DMS53 (cell line): Measurements from ENCODE around the gene UTY.

Source experiments
- DNase-seq: peaks from one replicate; lab custom pipeline; 2025; lab: John Stamatoyannopoulos, UW

The UTY gene

GRCh38 chrY:13479828-13480227, at the start of gene UTY:
Gene UTY (minus strand): TSS chrY:13480033. CDS start chrY:13479665, 368 bp downstream.
- no peak for DNase-seq

- DNase-seq: no peak
Observed at GRCh38 chrY:13520474-13520873, 40.6 kb upstream of the UTY start.

DNA sequence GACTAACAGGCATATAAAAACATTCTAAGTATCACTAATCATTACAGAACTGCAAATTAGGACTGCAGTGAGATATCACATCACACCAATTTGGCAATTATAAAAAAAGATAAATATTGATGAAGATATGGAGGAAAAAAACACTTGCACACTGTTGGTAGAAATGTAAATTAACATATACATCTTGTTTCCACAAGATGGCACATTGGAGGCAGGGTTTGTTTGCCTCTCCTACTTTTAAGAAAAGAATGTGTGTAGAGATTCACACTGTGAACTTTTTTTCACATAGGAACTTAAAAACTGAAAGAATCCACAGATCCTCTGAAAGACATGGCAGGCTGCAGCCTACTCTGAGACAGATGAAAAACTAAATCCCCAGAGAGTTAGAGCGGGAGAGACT, 21.4 kb upstream of the UTY start:
- DNase-seq: no peak

GRCh38 chrY:13493737-13494136, 13.9 kb upstream of the UTY start:
- no peak for DNase-seq

- no peak for DNase-seq
Observed at GRCh38 chrY:13492408-13492807, 12.6 kb upstream of the UTY start.

DNA sequence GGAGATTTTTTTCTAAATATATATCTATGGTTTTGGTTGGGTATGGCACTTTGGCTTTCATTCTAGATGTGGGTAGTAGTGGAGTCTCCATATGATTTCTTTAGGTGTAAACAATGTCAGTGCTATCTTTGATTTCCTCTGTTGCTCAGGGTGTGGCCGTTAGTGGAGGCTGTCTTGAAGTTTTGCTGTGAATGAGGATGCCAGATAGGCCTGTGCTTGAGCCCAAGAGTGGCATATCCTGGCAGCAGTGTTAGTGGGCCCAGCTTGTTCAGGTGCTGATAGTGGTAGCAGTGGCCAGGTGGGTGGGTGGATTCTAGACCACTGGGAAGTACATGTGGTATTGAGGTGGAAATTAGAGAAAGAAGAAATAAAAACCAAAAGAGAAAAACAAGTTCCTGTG, 8.9 kb upstream of the UTY start:
- no peak for DNase-seq

- no peak for DNase-seq
Observed at GRCh38 chrY:13479121-13479711, 617 bp downstream of the UTY start.

- DNase-seq: no peak
Observed at GRCh38 chrY:13478126-13478785, 1.6 kb downstream of the UTY start.

DNA sequence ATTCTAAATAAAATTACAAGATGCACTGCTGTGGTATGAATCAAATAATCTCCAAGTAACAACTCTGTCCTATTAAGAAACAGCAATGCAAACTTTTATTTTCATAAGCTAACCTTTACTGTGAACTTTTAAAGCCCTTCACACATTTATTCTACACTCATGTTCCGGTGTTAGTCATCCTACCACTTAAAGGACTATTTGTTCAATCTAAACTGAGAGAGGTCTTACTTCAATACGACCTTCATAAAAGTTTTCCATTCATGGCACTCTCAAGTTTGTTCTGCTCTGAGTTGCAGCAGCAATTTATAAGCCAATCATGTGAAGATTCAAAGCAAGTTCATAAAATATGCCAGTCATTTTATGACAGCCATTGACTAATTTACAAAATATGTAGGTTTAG, 4.8 kb downstream of the UTY start:
- no peak for DNase-seq

DNA sequence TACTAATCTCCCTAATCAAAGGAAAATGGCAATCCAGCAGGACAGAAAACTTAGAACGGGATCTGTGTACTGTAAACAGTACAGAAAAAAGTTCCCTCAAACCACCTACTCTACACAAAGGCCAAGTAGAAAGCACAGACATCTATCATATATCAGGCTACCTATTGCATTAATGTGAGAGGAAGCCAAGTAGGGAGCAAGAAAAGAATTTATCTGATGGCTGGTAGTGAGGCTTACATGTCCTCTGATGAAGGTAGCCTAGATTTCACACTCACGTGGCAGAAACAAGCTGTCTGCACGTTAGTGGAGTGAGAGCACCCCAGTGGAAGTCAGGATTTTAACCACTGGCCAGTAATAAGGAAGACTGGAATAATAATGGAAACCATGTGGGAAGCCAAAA, 28.3 kb downstream of the UTY start:
- no peak for DNase-seq

DNA sequence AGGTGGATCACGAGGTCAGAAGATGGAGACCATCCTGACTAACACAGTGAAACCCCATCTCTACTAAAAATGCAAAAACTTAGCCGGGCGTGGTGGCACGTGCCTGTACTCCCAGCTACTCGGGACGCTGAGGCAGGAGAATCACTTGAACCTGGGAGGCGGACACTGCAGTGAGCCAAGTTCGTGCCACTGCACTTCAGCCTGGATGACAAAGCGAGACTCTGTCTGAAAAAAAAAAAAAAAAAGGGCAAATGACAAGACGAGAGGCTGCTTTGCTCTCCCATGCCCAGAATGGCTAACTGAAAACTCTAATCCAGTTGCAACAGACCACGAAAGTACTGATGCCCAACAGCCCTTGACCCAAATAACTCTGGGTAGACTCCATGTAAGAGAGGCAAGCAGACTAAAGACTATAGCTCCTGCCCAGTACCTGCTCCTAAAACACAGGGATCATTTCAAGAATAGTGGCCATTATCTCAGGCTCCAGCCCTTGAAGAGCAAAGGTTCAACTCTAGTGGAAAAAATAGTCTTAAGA, 29.2 kb downstream of the UTY start:
- no peak for DNase-seq

GRCh38 chrY:13445566-13445965, 34.3 kb downstream of the UTY start:
- no peak for DNase-seq

DNA sequence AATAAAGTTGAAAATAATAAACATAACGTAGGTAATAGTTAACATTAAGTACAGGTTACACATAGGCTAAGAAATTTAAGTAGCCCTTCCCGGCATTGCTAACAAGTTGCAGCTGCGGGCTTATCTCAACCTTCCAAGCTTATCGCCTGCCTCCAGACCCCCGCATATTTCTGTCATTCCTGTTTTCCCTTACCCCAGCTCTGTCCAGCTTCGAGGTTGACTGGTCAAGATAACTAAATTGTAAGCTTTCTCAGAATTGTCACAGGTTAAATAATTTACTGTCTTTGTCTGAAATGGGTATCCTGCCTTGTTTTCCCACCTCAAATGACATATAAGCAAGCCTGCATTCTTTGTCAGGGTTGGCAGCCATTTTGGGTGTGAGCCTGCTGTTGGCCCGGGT, 36.7 kb downstream of the UTY start:
- DNase-seq: no peak

- no peak for DNase-seq
Observed at GRCh38 chrY:13440811-13441210, 39.0 kb downstream of the UTY start.

- no peak for DNase-seq
Observed at GRCh38 chrY:13435968-13436937, 43.6 kb downstream of the UTY start.

- DNase-seq: no peak
Observed at GRCh38 chrY:13435206-13435967, 44.4 kb downstream of the UTY start.

DNA sequence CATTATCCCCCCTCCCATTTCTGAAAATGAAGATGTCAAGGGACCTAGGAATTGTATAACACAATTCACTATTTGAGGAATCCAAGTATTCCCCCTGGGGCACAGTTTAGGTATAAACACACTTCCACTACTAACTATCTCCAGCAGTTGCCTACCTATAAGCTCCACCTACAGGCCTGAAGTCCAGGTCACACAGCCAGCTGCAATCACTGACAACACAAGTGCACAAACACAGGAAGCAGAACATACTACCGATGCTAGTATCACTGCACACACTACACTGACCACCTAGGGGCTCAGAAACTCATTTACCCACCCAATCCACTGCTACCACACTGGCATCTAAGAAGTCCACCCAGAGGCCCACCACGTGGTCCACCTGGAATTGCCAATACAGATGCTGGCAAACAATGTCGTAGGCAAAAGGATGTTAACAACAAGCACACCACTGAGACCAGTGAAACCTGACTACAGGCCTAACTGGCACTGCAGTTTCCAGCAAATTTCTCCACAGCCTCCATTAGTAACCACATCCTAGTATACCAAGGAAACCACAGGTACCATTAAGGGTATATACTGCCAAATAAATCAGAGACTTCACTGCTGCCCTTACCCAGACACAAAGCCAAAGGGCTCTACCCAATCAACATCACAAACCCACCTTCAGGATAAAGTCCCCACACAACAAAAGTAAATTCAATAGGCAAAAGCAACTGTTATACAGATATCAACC, 47.4 kb downstream of the UTY start:
- DNase-seq: no peak

DNA sequence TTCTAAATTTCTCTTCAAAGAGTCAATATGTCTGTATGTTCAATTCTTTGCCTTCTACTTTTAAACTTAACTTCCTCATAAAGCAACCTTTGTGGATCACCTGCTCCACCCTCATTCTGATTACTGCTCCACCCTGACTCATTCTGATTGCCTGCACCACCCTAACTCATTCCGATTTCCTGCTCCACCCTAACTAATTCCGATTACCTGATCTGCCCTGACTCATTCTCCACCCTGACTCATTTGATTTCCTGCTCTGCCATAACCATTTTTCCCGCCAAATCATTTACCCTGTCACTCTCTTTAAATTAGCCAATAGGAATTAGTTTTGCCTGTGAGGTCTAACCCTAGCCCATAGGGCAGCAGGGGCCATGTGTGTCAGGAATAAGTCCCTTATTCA, 50.3 kb downstream of the UTY start:
- no peak for DNase-seq

DNA sequence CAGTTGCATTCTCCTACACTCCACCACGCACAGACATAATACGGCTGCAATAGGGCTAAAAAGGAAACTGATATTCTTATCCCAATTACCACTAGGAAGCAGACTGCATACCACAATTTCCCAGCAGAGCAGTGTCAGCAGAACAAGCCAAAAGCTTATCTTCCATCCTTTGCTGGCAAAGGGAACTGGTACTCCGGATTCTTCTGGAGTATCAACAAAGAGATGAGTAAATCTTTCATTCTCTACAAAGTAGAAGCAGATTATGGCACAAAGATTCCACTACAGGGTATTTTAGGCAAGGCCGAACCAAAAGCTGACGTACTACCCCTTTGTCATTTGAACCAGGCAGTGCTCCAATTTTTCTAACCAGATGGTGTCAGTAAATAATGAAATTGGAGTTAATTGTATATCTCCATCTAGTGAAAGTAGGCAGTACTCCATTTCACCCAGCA, 56.5 kb downstream of the UTY start:
- no peak for DNase-seq

DNA sequence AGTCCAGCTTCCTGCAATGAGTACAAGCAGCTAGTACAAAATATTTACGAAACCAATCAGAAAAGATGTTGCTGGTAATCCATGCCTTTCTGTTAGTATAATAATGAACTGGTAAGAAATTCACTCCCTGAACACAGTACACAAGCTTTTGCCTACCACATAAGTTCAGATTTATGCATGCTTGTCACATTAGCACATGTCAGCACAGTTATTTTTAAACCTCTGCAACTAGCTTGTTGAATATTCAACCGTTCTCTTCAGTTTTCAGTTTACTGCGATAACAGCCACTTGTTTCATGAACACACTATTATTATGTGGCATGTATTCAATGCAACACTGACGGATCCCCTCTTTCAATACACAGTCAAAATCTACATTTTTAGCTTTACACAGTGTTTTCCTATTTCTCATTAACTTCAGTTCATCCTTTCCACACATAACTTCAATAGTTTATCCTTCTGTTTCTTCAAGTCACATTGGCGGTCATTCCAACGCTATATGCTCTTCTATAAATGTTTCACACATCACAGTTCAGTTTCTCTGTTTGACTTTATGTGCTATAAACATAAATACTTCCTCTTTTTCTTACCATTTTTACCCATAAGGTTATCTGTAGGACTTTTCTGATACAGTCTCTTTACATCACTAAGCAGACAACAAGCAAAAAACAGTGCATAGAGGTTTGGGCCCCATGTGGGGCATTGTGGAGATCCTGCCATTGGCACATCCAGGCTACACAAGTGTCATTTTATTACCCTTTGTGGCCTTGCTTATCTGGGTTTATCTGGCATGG, 62.8 kb downstream of the UTY start:
- no peak for DNase-seq
